GM12892 (cell line): Measurements from ENCODE around the gene ARL13B.

Experiments
- POLR2A ChIP-seq: IDR thresholded peaks from 2 replicates; pipeline ENCODE4 v1.6.1; 2011; ENCODE audit warnings: low read depth, low read length, control low read depth
- TAF1 ChIP-seq: IDR thresholded peaks from 2 replicates; pipeline ENCODE4 v1.6.1; 2011; ENCODE audit warnings: low read depth, mild to moderate bottlenecking, control low read depth, low read length, borderline replicate concordance

DNA sequence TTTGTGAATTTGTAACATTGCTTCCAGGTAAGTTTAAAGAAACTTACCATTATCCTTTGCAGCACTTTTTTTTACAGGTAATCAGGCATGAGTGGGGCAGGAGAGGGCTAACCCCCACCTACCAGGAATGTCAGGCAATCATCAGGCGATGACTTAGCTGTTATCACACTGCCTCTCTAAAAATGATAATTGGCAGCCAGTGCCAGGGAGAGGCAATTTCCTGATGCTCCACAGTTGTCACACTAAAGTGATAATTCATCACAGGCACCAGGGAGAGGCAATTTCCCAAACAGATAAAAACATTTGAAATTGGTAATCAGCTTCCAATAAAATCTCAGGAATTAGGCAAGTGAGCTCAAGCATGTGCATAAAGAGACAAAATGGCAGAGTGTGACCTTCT is 109.2 kb downstream of the ARL13B start:
- TF ChIP-seq TAF1 (no peak), POLR2A (no peak)
